GM13976 (cell line): Measurements from ENCODE around the gene TXNIP.

ENCODE experiments used
- DNase-seq: peaks from one replicate; pipeline ENCODE4 v3.0.0; 2012; ENCODE audit warnings: low spot score
- in situ Hi-C: fragments of 300-500 bp; cut with MboI; formaldehyde crosslinking; loops from one replicate; pipeline ENCODE4 v1.12.0; 2022; ENCODE audit warnings: low sequenced_read_pairs, mixed read lengths, inconsistent platforms; ENCODE audit not compliant: unreplicated experiment
- TF ChIP-seq, protein P1 (sequence below): IDR thresholded peaks from 2 replicates; pipeline ENCODE4 v1.5.1; 2012; ENCODE audit warnings: borderline replicate concordance, mild to moderate bottlenecking; ENCODE audit not compliant: insufficient read depth; ENCODE audit errors: extremely low read depth, missing control alignments, control extremely low read depth

Gene TXNIP

GRCh38 chr1:145991735-145992412 lies 4.5 kb downstream of the TXNIP start:
- DNase-seq = no peak
- in situ Hi-C loops = loop anchor here (10.0 kb wide), 1 partner anchor 157 kb away; no protein-coding TSS in a partner anchor
- TF ChIP-seq, protein P1, sequence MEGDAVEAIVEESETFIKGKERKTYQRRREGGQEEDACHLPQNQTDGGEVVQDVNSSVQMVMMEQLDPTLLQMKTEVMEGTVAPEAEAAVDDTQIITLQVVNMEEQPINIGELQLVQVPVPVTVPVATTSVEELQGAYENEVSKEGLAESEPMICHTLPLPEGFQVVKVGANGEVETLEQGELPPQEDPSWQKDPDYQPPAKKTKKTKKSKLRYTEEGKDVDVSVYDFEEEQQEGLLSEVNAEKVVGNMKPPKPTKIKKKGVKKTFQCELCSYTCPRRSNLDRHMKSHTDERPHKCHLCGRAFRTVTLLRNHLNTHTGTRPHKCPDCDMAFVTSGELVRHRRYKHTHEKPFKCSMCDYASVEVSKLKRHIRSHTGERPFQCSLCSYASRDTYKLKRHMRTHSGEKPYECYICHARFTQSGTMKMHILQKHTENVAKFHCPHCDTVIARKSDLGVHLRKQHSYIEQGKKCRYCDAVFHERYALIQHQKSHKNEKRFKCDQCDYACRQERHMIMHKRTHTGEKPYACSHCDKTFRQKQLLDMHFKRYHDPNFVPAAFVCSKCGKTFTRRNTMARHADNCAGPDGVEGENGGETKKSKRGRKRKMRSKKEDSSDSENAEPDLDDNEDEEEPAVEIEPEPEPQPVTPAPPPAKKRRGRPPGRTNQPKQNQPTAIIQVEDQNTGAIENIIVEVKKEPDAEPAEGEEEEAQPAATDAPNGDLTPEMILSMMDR = no peak

- TF ChIP-seq, protein P1 = no peak
- in situ Hi-C loops = loop anchor here (10.0 kb wide), 1 partner anchor 156 kb away; no protein-coding TSS in a partner anchor
- no peak for DNase-seq
Observed at GRCh38 chr1:145990249-145990855, 6.0 kb downstream of the TXNIP start.

GRCh38 chr1:145988773-145989172 lies 7.6 kb downstream of the TXNIP start:
- TF ChIP-seq, protein P1 = no peak
- in situ Hi-C loops = no loop called here

DNA sequence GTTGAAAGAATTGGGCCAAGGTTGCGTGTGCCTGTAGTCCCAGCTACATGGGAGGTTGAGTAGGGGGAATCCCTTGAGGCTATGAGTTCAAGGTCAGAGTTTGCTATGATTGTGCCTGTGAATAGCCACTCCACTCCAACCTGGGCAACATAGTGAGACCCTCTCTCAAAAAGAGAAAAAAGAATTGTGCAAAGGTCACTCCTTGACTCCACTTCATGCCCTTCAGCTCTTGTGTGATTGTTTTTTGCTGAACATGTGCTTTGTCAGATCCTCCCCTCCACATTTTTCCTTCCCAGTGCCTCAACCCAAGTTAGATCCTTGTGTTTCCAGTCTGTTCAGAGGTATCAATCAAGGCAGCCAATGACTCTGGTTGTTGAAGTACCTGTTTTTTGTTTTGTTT lies 8.5 kb downstream of the TXNIP start:
- in situ Hi-C loops = no loop called here
- TF ChIP-seq, protein P1 = no peak
- no peak for DNase-seq

More at GRCh38 chr1:145988773-145989172, 7.6 kb downstream of the TXNIP start:
- no peak for DNase-seq

GRCh38 chr1:145986551-145986950 lies 9.8 kb downstream of the TXNIP start:
- in situ Hi-C loops = no loop called here
- TF ChIP-seq, protein P1 = no peak
- DNase-seq = no peak

- in situ Hi-C loops = no loop called here
- no peak for DNase-seq
- TF ChIP-seq, protein P1 = no peak
Observed at GRCh38 chr1:145985502-145986439, 10.6 kb downstream of the TXNIP start.
